HG02973 (cell line): ENCODE data around the gene COQ9.
"Not testable (repeated sequence)": the region's sequence is repeated elsewhere in the genome, so short reads cannot be mapped to it uniquely, and the experiment has no call there.

Experiments
- ATAC-seq: cut with Tn5 transposase; IDR thresholded peaks from one replicate; pipeline ENCODE4 v1.9.1; 2021; ENCODE audit warnings: moderate library complexity; ENCODE audit not compliant: unreplicated experiment

COQ9 gene, protein sequence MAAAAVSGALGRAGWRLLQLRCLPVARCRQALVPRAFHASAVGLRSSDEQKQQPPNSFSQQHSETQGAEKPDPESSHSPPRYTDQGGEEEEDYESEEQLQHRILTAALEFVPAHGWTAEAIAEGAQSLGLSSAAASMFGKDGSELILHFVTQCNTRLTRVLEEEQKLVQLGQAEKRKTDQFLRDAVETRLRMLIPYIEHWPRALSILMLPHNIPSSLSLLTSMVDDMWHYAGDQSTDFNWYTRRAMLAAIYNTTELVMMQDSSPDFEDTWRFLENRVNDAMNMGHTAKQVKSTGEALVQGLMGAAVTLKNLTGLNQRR

DNA sequence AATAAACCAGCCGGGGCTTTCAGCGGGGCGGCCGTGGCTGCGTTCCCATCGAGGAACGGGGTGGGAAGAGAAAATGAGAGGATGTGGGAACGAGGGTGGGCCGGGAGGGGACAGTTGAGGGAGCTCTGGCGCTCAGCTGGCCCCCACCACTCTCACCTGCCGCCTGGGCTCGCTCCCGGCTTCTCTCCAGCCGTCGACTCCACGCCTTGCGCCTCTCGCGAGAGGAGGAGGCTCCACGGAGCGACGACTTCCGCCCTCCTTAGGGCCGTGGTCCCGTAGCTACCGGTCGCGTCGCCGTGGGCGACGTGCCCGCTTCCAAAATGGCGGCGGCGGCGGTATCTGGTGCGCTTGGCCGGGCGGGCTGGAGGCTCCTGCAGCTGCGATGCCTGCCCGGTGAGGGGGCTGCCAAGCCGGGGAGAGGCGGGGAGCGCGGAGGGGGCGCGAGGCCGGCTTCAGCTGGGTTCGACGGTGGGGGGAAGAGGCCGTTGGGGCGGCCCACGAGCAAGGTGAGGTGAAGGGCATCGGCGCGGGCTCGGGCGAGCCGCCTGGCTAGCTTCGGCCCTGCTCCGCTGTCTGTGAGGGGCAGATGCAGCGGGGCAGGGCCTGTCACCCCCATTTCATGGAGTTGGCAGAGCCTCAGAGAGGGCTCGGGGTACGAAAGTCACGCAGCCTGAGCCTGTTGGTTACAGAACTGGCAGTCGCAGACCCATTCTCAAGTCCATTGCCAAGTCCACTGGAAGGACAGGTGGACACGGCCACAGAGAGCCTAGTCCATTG lies at the start of gene COQ9, which contains the start of gene CIAPIN1:
COQ9 (plus strand) TSS at position 294 of the 777 bp plus-strand sequence; CDS start at position 321, 27 bp downstream.
CIAPIN1 (minus strand) TSS at position 200 of the 777 bp plus-strand sequence. CDS start 6,457 bp downstream, outside the sequence.
- peak; percentile 96 for ATAC-seq

DNA sequence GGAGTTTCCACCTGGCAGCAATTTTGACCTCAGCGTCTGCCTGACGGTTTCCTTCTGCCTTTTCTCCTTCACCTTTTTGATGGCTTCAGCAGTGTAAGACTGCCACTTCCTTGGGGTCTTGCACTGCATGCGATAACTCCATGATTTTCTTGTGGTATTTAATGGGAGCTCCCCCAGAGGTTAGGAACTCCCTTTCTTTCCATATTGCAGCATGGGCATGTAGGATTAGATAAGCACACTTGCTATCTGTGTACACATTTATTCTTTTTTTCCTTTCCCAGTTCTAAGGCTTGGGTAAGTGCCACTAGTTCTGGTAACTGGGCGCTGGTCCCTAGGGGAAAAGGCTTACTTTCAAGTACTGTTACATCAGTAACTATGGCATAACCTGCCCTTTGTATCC lies 49.8 kb upstream of the COQ9 start:
- ATAC-seq, result not testable (repeated sequence)

DNA sequence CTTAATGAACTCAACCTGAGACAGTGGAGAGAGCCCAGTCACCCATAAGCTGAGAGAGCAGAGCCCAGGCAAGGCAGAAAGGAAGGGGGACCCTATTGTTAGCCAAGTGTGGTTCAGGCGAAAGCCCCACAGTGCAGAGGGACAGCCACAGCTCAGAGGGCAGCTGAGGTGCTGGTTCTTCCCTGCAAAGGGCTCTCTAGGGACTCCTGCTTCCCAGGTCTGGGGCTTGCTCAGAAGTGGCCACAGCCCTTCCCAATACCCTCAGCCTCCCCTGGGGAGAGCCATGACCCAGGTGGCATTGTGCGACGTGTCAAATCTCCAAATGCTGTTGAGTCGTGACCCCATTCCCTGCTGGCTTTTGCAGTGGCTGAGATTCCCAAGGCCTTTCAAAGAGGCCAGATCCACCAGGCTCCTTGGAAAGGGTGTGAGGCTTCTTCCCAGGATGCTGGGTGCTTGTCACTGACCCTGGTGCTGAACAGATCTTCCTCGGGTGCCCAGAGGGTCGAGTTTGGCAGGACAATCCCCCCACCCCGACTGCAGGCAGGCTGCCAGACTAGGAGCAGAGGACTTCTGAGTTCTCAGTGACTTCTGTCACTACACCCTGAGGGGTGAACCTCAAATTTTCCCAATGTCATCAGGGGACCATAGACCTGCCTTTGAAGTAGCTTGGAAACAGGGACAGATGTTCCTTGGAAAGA lies 45.2 kb upstream of the COQ9 start:
- ATAC-seq, result no peak

DNA sequence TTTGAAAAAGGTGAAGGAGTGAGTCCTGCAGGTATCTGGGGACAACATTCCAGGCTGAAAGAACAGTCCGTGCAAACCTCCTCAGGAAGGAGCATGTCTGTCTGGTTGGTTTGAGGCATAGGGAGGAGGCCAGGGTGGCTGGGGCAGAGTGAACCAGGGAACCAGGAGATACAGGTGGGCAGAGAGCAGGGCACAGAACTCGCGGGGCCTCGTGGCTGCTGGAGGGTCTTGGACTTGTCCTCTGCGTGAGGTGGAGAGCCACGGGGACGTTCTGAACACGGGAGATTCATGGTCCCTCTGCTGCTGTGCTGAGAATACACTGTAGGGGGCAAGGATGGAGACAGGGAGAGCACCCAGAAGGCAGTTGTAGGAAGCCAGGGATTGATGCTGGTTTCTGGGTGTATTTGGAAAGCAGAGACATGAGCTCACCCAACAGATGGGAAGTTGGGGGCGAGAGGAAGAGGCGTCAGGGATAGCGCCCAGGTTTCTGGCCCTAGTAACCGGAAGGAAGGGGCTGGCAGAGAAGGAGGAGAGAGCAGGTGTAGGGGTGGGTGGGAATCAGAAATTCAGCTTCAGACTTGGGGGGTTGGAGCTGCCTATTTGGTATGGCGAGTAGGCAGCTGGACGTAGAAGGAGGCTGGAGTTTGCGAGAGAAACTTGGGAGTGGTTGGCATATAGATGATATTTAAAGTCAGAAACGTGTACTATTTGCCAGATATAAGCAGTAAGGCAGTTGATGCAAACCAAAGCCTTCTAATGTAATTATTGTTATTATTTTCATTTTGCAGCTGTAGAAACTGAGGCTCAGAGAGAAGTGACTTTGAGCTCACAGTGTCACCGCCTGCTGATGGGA lies 43.1 kb upstream of the COQ9 start, which contains the start of gene CCL17:
CCL17 (plus strand) TSS at position 803 of the 853 bp plus-strand sequence. CDS start 9,166 bp downstream, outside the sequence.
- ATAC-seq, result no peak

- ATAC-seq, result no peak
Measured at GRCh38 chr16:57405097-57405496, 42.2 kb upstream of the COQ9 start.

DNA sequence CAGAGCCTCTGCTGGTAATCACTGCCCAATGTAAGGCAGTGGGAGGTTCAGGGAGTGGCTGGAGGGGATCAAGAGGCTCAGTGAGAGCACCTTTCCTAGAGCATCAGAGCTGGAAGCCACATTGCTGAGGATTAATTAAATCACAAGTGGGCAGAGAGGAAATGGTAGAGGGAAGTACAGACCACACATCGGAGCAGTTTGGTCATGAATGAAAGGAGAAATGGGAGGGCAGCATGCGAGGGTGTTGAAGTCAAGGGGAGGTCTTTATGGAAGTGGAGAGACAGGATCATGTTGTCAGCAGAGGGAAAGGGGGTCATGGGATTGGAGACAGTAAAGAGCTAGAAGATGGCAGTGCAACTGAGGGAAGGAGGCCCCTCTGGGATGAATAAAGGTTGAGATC lies 40.4 kb upstream of the COQ9 start:
- ATAC-seq, result no peak

GRCh38 chr16:57407521-57408353 lies 39.5 kb upstream of the COQ9 start:
- no peak for ATAC-seq

DNA sequence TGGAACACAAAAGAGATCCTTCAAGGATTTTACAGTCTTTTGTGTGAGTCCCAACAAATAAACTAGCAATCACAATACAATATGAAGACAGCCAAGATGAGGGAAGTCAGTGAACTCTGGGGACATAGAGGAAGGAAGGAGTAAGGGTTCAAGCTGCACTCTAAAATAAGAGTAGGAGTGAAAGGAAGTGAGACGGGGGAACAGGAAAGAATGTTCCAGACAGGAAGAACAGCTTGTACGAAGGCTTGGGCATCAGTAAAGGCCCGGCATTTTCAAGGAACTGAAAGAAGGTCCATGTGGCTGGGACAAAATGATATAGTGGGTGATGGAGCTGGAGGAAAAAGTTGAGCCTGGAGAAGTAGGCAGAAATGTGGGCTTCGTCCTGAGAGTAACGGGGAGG lies 38.2 kb upstream of the COQ9 start:
- ATAC-seq, result no peak

- ATAC-seq, result no peak
Measured at GRCh38 chr16:57409870-57410587, 37.2 kb upstream of the COQ9 start.

DNA sequence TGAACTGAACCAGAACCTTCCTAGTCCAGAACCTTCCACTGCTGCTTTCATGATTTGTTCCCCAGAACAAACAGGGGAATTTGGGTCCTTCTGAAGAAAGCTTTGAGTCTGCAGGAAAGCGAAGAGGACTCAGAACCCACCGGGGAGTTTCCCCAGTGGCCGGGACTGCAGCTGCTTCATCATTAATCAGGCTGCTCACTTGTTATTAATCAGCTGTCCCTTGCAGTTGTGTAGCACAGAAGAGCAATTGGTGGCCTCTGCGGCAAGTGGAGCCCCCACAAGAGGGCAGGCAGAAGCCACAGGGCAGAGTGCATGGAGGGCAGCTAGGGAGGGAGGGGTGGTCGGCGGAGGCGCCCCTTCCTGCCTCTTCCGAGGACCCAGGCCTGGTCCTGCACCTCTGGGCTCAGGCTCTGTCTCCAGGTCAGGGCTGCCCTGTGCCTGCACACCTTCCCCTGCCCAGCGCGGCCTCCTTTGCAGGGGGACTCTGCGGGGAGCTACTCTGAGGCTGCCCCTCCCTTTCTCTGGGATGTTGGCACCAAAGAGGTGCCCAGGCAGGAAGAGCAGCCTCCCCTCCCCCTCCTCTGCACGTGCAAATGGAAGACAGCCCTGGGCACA lies 35.8 kb upstream of the COQ9 start:
- no peak for ATAC-seq

- no peak for ATAC-seq
Measured at GRCh38 chr16:57412584-57412983, 34.7 kb upstream of the COQ9 start.

- peak; percentile 55 for ATAC-seq
Measured at GRCh38 chr16:57413301-57413730, 34.0 kb upstream of the COQ9 start.

DNA sequence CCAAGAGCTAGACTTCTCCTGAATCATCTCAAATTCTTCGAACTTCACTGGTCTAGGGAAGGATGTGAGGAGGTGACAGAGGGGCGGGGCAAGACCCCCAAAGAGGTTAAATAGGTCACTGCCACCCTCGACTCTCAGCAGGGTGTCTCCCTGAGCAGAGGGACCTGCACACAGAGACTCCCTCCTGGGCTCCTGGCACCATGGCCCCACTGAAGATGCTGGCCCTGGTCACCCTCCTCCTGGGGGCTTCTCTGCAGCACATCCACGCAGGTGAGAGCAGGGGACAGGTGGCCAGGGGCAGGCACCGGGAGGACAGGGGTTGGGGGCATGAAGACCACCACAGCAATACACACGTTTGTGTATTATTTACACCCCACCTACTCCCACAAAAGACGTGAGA lies 33.5 kb upstream of the COQ9 start:
- no peak for ATAC-seq

GRCh38 chr16:57416084-57416483 lies 31.2 kb upstream of the COQ9 start:
- no peak for ATAC-seq

GRCh38 chr16:57419506-57419905 lies 27.8 kb upstream of the COQ9 start:
- ATAC-seq, result no peak

DNA sequence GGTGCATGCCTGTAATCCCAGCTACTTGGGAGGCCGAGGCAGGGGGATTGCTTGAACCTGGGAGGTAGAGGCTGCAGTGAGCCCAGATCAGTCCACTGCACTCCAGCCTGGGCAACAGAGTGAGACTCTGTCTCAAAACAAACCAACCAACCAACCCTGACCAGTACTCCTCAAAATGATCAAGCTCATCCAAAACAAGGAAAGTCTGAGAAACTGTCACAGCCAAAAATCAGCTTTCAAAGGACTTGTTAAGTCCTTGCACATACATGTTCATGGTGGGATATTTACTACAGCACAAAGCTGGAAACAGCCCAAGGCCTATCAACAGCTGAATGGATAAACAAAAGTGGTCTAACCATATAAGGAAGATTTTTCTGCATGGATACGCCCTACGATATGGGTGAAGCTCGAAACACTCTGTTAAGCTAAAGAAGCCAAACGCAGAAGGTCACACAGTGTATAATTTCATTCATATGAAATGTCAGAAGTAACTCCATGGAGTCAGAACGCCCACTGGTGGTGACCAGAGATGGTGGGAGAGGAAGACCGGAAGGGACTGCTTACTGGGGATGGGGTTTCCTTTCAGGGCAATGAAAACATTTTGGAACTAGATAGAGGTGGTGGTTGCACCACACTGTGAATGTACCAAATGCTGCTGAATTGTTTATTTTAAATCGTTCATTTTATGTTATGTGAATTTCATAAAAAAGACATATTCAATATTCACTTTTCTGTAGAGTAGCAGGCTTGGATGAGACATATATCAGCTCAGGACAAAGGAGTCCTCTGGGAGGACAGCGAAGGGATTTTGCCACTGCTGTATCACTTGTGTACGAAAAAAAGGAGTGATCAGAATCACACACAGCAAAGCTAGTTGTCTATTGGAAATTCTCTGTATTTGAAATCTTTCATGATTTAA lies 25.0 kb upstream of the COQ9 start:
- no peak for ATAC-seq

DNA sequence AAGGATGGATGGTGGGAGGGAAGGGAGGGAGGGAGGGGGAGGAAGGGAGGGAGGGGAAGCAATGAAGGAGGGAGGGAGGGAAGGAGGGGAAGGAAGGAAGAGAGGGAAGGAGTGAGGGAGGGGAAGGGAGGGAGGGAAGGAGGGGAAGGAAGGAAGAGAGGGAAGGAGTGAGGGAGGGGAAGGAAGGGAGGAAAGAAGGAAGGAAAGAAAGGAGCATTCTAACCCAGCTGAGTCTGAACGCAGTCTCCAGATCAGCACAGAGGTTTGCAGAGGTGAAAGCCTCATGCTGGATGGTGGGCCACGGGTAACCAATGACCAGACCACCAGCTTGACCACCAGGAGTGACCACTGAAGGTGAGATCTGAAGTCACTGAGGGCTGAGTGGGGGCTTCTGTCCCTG lies 24.1 kb upstream of the COQ9 start:
- ATAC-seq, result no peak
